Smooth muscle cell (in vitro differentiated cells): ENCODE measurements around the gene PCDH9. TPM values are rescaled to one million over a fixed set of nuclear protein-coding genes. Genes with fewer than 3 reads are reported as not detected.

ENCODE experiments used
- DNase-seq: peaks from one replicate; lab custom pipeline; 2025; ENCODE audit not compliant: unreplicated experiment; lab: John Stamatoyannopoulos, UW
- H2AFZ ChIP-seq: fragments of 200-600 bp; sonication (generic); 2 replicates; pipeline ENCODE4 v1.6.0; 2016; ENCODE audit warnings: antibody characterized with exemption, low read depth, mild to moderate bottlenecking
- H3F3A ChIP-seq: fragments of 200-600 bp; sonication (generic); 2 replicates; pipeline ENCODE4 v1.6.0; 2017; ENCODE audit warnings: antibody characterized with exemption, low read depth
- H3K27ac ChIP-seq: fragments of 200-600 bp; sonication (generic); 2 replicates; pipeline ENCODE4 v1.5.1; 2016; ENCODE audit warnings: low read depth, mild to moderate bottlenecking
- H3K27me3 ChIP-seq: fragments of 200-600 bp; sonication (generic); 2 replicates; pipeline ENCODE4 v1.6.1; 2016; ENCODE audit warnings: low read depth, mild to moderate bottlenecking
- H3K36me3 ChIP-seq: fragments of 200-600 bp; sonication (generic); 2 replicates; pipeline ENCODE4 v1.5.1; 2016; ENCODE audit warnings: low read depth
- H3K4me1 ChIP-seq: fragments of 200-600 bp; sonication (generic); 2 replicates; pipeline ENCODE4 v1.5.1; 2016; ENCODE audit warnings: low read depth
- H3K4me2 ChIP-seq: fragments of 200-600 bp; sonication (generic); 2 replicates; pipeline ENCODE4 v1.6.0; 2016; ENCODE audit warnings: mild to moderate bottlenecking
- H3K4me3 ChIP-seq: fragments of 200-600 bp; sonication (generic); 2 replicates; pipeline ENCODE4 v1.5.1; 2016; ENCODE audit warnings: mild to moderate bottlenecking
- H3K79me2 ChIP-seq: fragments of 200-600 bp; sonication (generic); 2 replicates; pipeline ENCODE4 v1.6.0; 2016; ENCODE audit warnings: low read depth, mild to moderate bottlenecking
- H3K9ac ChIP-seq: fragments of 200-600 bp; sonication (generic); 2 replicates; pipeline ENCODE4 v1.6.0; 2016; ENCODE audit warnings: low read depth
- H3K9me3 ChIP-seq: fragments of 200-600 bp; sonication (generic); replicated peaks from 2 replicates; pipeline ENCODE4 v1.5.1; 2016; ENCODE audit warnings: low read depth
- H4K20me1 ChIP-seq: fragments of 200-600 bp; sonication (generic); 2 replicates; pipeline ENCODE4 v1.6.0; 2016; ENCODE audit warnings: low read depth
- WGBS: methylation state at CpG from one replicate; pipeline ENCODE4 v1.1.7; 2016; ENCODE audit warnings: low lambda C conversion rate; 5-methylcytosine and 5-hydroxymethylcytosine counted together
- polyA plus RNA-seq: library from polyadenylated mRNA; unstranded; fragments of >200 nt; fragmentation: Nextera tagmentation; extraction: Ambion mirVana; gene quantifications from 2 replicates; pipeline ENCODE4 v1.2.1, GENCODE V29; 2016
- total RNA-seq: library from RNA; depleted of rRNA; stranded (reverse); fragments of >200 nt; gene quantifications from 2 replicates; pipeline ENCODE4 v1.2.3, GENCODE V29; 2014
- TF ChIP-seq, protein P1 (sequence below): fragments of 200-600 bp; sonication (generic); IDR thresholded peaks from 2 replicates; pipeline ENCODE4 v1.5.1; 2017; ENCODE audit warnings: borderline replicate concordance, mild to moderate bottlenecking, antibody characterized with exemption; ENCODE audit not compliant: insufficient read depth, poor library complexity, severe bottlenecking

Gene PCDH9
- total and polyA plus RNA-seq, 2 experiments from 2014 or later: 0.65 to 1.9 TPM

DNA sequence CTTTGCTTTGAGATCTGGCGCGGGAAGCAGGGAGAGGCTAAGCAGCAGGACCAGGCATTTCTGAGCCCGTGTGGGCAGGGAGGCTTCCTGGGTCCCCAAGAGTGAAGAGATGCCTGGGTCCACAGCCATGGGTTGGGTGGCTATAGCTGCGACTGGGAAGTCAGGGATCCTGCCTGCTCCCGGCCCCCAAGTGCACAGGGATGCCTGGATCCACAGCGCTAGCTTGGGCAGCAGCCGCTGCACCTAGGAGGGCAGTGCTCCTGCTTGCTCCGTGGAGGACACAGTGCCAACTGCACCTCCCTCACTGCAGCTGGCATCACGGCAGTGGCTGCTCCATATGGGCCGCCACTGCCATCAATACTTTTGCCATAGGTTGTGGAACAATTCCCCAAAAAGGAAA lies 384.7 kb downstream of the PCDH9 start:
- H3F3A ChIP-seq: no peaks in the 10 kb centered on the region

GRCh38 chr13:66844933-66845332 lies 385.2 kb downstream of the PCDH9 start:
- Histone ChIP-seq H4K20me1 (no peaks in the 10 kb centered on the region), H3K4me3 (no peak overlapping the region), H3K9ac (no peak overlapping the region), H3K27me3 (no peaks in the 10 kb centered on the region), H3K79me2 (no peaks in the 10 kb centered on the region), H2AFZ (no peak overlapping the region), H3F3A (no peaks in the 10 kb centered on the region), H3K36me3 (no peaks in the 10 kb centered on the region), H3K9me3 (no peaks in the 10 kb centered on the region), H3K4me2 (no peak overlapping the region), H3K27ac (no peak overlapping the region), H3K4me1 (no peaks in the 10 kb centered on the region)
- TF ChIP-seq, protein P1, sequence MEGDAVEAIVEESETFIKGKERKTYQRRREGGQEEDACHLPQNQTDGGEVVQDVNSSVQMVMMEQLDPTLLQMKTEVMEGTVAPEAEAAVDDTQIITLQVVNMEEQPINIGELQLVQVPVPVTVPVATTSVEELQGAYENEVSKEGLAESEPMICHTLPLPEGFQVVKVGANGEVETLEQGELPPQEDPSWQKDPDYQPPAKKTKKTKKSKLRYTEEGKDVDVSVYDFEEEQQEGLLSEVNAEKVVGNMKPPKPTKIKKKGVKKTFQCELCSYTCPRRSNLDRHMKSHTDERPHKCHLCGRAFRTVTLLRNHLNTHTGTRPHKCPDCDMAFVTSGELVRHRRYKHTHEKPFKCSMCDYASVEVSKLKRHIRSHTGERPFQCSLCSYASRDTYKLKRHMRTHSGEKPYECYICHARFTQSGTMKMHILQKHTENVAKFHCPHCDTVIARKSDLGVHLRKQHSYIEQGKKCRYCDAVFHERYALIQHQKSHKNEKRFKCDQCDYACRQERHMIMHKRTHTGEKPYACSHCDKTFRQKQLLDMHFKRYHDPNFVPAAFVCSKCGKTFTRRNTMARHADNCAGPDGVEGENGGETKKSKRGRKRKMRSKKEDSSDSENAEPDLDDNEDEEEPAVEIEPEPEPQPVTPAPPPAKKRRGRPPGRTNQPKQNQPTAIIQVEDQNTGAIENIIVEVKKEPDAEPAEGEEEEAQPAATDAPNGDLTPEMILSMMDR: no peak
- DNase-seq: no peak
- WGBS: 85% methylated on average over 7 of the region's 7 CpGs

More for the DNA sequence above, 384.7 kb downstream of the PCDH9 start:
- H3K9ac ChIP-seq: no peak overlapping the region
- H3K4me3 ChIP-seq: no peak overlapping the region
- no peak overlapping the region for H2AFZ ChIP-seq
- H4K20me1 ChIP-seq: no peaks in the 10 kb centered on the region
- H3K36me3 ChIP-seq: no peaks in the 10 kb centered on the region
- H3K9me3 ChIP-seq: no peaks in the 10 kb centered on the region
- no peaks in the 10 kb centered on the region for H3K4me1 ChIP-seq
- H3K79me2 ChIP-seq: no peaks in the 10 kb centered on the region
- TF ChIP-seq, protein P1: no peak
- H3K27me3 ChIP-seq: no peaks in the 10 kb centered on the region
- WGBS: 93% methylated on average over 9 of the region's 10 CpGs
- DNase-seq: no peak
- H3K4me2 ChIP-seq: no peak overlapping the region
- no peak overlapping the region for H3K27ac ChIP-seq

GRCh38 chr13:66842766-66843165 lies 387.4 kb downstream of the PCDH9 start:
- no peaks in the 10 kb centered on the region for H3K36me3 ChIP-seq
- H3K79me2 ChIP-seq: no peaks in the 10 kb centered on the region
- no peak overlapping the region for H3K4me3 ChIP-seq
- no peak overlapping the region for H2AFZ ChIP-seq
- no peaks in the 10 kb centered on the region for H3K4me1 ChIP-seq
- no peaks in the 10 kb centered on the region for H3K9me3 ChIP-seq
- no peaks in the 10 kb centered on the region for H3K27me3 ChIP-seq
- no peaks in the 10 kb centered on the region for H4K20me1 ChIP-seq
- TF ChIP-seq, protein P1: no peak
- DNase-seq: no peak
- H3K9ac ChIP-seq: no peak overlapping the region
- H3K4me2 ChIP-seq: no peak overlapping the region
- no peaks in the 10 kb centered on the region for H3F3A ChIP-seq
- WGBS: 96% methylated on average over 2 of the region's 2 CpGs
- H3K27ac ChIP-seq: no peak overlapping the region

- Histone ChIP-seq H3K79me2 (no peaks in the 10 kb centered on the region), H3K4me3 (no peak overlapping the region), H2AFZ (no peak overlapping the region), H3K4me1 (no peaks in the 10 kb centered on the region), H3K27ac (no peak overlapping the region), H4K20me1 (no peaks in the 10 kb centered on the region), H3K9ac (no peak overlapping the region), H3K9me3 (no peaks in the 10 kb centered on the region), H3F3A (no peaks in the 10 kb centered on the region), H3K4me2 (no peak overlapping the region), H3K27me3 (no peaks in the 10 kb centered on the region), H3K36me3 (no peaks in the 10 kb centered on the region)
- no peak for DNase-seq
- 93% methylated on average over 3 of the region's 3 CpGs for WGBS
- TF ChIP-seq, protein P1: no peak
These were observed 389.5 kb downstream of the PCDH9 start for GRCh38 chr13:66840621-66841020.
